B cell (primary cell): ENCODE data around the gene SNAP29. TPM values are rescaled to one million over a fixed set of nuclear protein-coding genes. Genes with fewer than 3 reads are reported as not detected.

Experiments
- ATAC-seq: fragments of 200-7000 bp; cut with Tn5 transposase; one replicate; pipeline ENCODE4 v1.10.0; 2021; ENCODE audit warnings: low read depth, mild to moderate bottlenecking, moderate number of reproducible peaks, moderate library complexity
- CTCF ChIA-PET: fragments of 350-600 bp; sonication (Branson Sonifier 250); formaldehyde crosslinking; loops from one replicate; lab custom pipeline; 2021; ENCODE audit warnings: antibody characterized with exemption, inconsistent platforms; lab: Charles Lee
- POLR2A ChIA-PET: fragments of 350-600 bp; sonication (Branson Sonifier 250); formaldehyde crosslinking; loops from one replicate; lab custom pipeline; 2021; ENCODE audit warnings: antibody characterized with exemption; lab: Charles Lee
- DNase-seq: peaks from one replicate; pipeline ENCODE4 v3.0.0; 2013
- H2AFZ ChIP-seq: 2 replicates; pipeline ENCODE4 v1.6.1; 2012; ENCODE audit warnings: mild to moderate bottlenecking, low read depth, low read length; ENCODE audit not compliant: insufficient read depth, poor library complexity, severe bottlenecking
- H3K27ac ChIP-seq, 2 donors: 1 replicate in 1 of 2; 2 replicates in 1 of 2; pipeline ENCODE4 v1.5.1; 2012 to 2013; ENCODE audit warnings: low read length in 2 of 2, mild to moderate bottlenecking in 2 of 2, moderate library complexity in 1 of 2
- H3K27me3 ChIP-seq, 4 experiments: fragments of 200-600 bp in 1 of 4; sonication (generic) in 1 of 4; replicated peaks in 1 of 4; 1 replicate in 2 of 4; 2 replicates in 2 of 4; pipeline versions ENCODE4 v1.6.1 to v1.7.0; 2013 to 2016; ENCODE audit warnings: low read length in 3 of 4, mild to moderate bottlenecking in 2 of 4, mixed read lengths in 1 of 4, moderate library complexity in 1 of 4; ENCODE audit not compliant: insufficient read depth in 4 of 4, control insufficient read depth in 3 of 4; ENCODE audit errors: control extremely low read depth in 1 of 4
- H3K36me3 ChIP-seq, 2 experiments: replicated peaks in 1 of 2; 1 replicate in 1 of 2; 2 replicates in 1 of 2; pipeline versions ENCODE4 v1.6.1 to v1.7.1; 2013; ENCODE audit warnings: low read length in 1 of 2; ENCODE audit not compliant: insufficient read depth in 2 of 2, control insufficient read depth in 1 of 2; ENCODE audit errors: control extremely low read depth in 1 of 2, extremely low read depth in 1 of 2
- H3K4me1 ChIP-seq, 2 donors: fragments of 200-600 bp in 1 of 2; sonication (generic) in 1 of 2; 1 replicate in 1 of 2; 2 replicates in 1 of 2; pipeline versions ENCODE4 v1.5.1 to v1.6.1; 2013 to 2017; ENCODE audit warnings: low read length in 2 of 2; ENCODE audit not compliant: control insufficient read depth in 2 of 2, insufficient read depth in 2 of 2
- H3K4me2 ChIP-seq: replicated peaks from 2 replicates; pipeline ENCODE3; 2012; ENCODE audit warnings: mild to moderate bottlenecking, low read depth, low read length; ENCODE audit not compliant: poor library complexity, severe bottlenecking
- H3K4me3 ChIP-seq, 5 experiments: fragments of 200-600 bp in 1 of 5; sonication (generic) in 1 of 5; 1 replicate in 3 of 5; 2 replicates in 2 of 5; pipeline versions ENCODE4 v1.5.1 to v1.7.0; 2011 to 2016; ENCODE audit warnings: low read length in 4 of 5, mild to moderate bottlenecking in 4 of 5, low read depth in 2 of 5, control low read depth in 1 of 5, moderate library complexity in 1 of 5; ENCODE audit not compliant: insufficient read depth in 1 of 5; ENCODE audit errors: control extremely low read depth in 1 of 5, extremely low read depth in 1 of 5
- H3K79me2 ChIP-seq: fragments of 200-600 bp; sonication (generic); one replicate; pipeline ENCODE4 v1.6.0; 2016; ENCODE audit warnings: low read length; ENCODE audit not compliant: control insufficient read depth, insufficient read depth
- H3K9ac ChIP-seq: fragments of 200-600 bp; sonication (generic); 2 replicates; pipeline ENCODE4 v1.6.1; 2017; ENCODE audit warnings: mild to moderate bottlenecking, low read length, moderate library complexity
- H3K9me3 ChIP-seq, 3 donors: one replicate each; pipeline versions ENCODE4 v1.6.1 to v1.7.1; 2013; ENCODE audit warnings: low read length in 2 of 3; ENCODE audit not compliant: control insufficient read depth in 2 of 3, insufficient read depth in 1 of 3; ENCODE audit errors: control extremely low read depth in 1 of 3
- H4K20me1 ChIP-seq: 2 replicates; pipeline ENCODE4 v1.6.0; 2012; ENCODE audit warnings: mild to moderate bottlenecking, low read length; ENCODE audit not compliant: insufficient read depth, control insufficient read depth, poor library complexity, severe bottlenecking
- H3K27ac Mint-ChIP-seq: one replicate; pipeline ENCODE4 v1.8.0; 2021; ENCODE audit warnings: mixed read lengths
- H3K27me3 Mint-ChIP-seq: one replicate; pipeline ENCODE4 v1.8.0; 2021; ENCODE audit warnings: mixed read lengths
- H3K4me1 Mint-ChIP-seq: one replicate; pipeline ENCODE4 v1.8.0; 2021; ENCODE audit warnings: mixed read lengths
- H3K4me3 Mint-ChIP-seq: one replicate; pipeline ENCODE4 v1.8.0; 2021; ENCODE audit warnings: mixed read lengths
- H3K9me3 Mint-ChIP-seq: one replicate; pipeline ENCODE4 v1.8.0; 2022; ENCODE audit warnings: mixed read lengths; ENCODE audit not compliant: insufficient read depth
- CTCF ChIP-seq: fragments of 200-600 bp; IDR thresholded peaks from one replicate; pipeline ENCODE4 v1.8.0; 2022; ENCODE audit warnings: antibody characterized with exemption, mild to moderate bottlenecking
- EZH2 ChIP-seq: IDR thresholded peaks from 2 replicates; pipeline ENCODE4 v1.6.1; 2012; ENCODE audit warnings: borderline replicate concordance, low read depth, mild to moderate bottlenecking, moderate library complexity, low read length; ENCODE audit not compliant: insufficient read depth, poor library complexity, severe bottlenecking
- WGBS: methylation state at CpG from one replicate; pipeline ENCODE4 v1.1.5; 2013; ENCODE audit warnings: missing lambda C conversion rate; ENCODE audit not compliant: insufficient coverage; 5-methylcytosine and 5-hydroxymethylcytosine counted together
- intact Hi-C: fragments of 100-400 bp; cut with micrococcal nuclease; formaldehyde crosslinking; loops from one replicate; pipeline ENCODE4 v1.10.0; 2022
- polyA plus RNA-seq: library from polyadenylated mRNA; depleted of rRNA; stranded (reverse); fragments of >200 nt; gene quantifications from 2 replicates; pipeline ENCODE4 v1.2.3, GENCODE V29; 2012
- total RNA-seq, 2 donors: library from RNA; stranded (reverse); fragments of 120-200 nt in 1 of 2; gene quantifications; 1 replicate in 1 of 2; 2 replicates in 1 of 2; pipeline versions ENCODE4 v1.2.3 to v1.2.4, GENCODE V29; 2013 to 2022

SNAP29 gene
- total and polyA plus RNA-seq, 2 donors (not counting 1 experiment from before 2014, with no cell fraction given), result 13.4 to 17.4 TPM

GRCh38 chr22:20834206-20834605 lies 24.6 kb upstream of the SNAP29 start:
- no peak for ATAC-seq
- Mint-ChIP-seq H3K9me3 (no peaks in the 10 kb centered on the region), H3K4me1 (peaks cover 19% of the 10 kb centered on the region), H3K27ac (no peak overlapping the region), H3K4me3 (no peak overlapping the region), H3K27me3 (no peaks in the 10 kb centered on the region)
- Histone ChIP-seq H2AFZ (no peak overlapping the region), H3K4me3 (no peak overlapping the region), H3K27ac (no peak overlapping the region), H4K20me1 (peaks cover 26% of the 10 kb centered on the region), H3K4me1 (peaks cover 6 to 7% of the 10 kb centered on the region in 2 donors), H3K9ac (no peak overlapping the region), H3K79me2 (peaks cover 46% of the 10 kb centered on the region), H3K9me3 (no peaks in the 10 kb centered on the region), H3K4me2 (no peak overlapping the region), H3K27me3 (no peaks in the 10 kb centered on the region), H3K36me3 (peaks cover 11 to 41% of the 10 kb centered on the region in 2 experiments)
- CTCF ChIA-PET, result no interaction called here
- POLR2A ChIA-PET, result no interaction called here
- DNase-seq, result no peak
- TF ChIP-seq EZH2 (no peak), CTCF (no peak)
- intact Hi-C loops, result no loop called here
- WGBS, result no CpG with 5 or more reads among the region's 3 CpGs

- ChIA-PET CTCF (interaction anchor here (0.5 kb wide), 1 partner anchor 57 kb away, joined by 3 read pairs; no protein-coding TSS in a partner anchor), POLR2A (interaction anchor here (0.5 kb wide), 1 partner anchor 391 kb away, joined by 9 read pairs; no protein-coding TSS in a partner anchor)
- intact Hi-C loops, result no loop called here
- Mint-ChIP-seq H3K4me1 (peaks cover 20% of the 10 kb centered on the region), H3K4me3 (no peak overlapping the region), H3K9me3 (no peaks in the 10 kb centered on the region), H3K27ac (no peak overlapping the region), H3K27me3 (no peaks in the 10 kb centered on the region)
- Histone ChIP-seq H3K27me3 (no peaks in the 10 kb centered on the region), H3K27ac (no peak overlapping the region), H3K4me1 (peaks cover 6 to 7% of the 10 kb centered on the region in 2 donors), H3K4me3 (no peak overlapping the region), H2AFZ (no peak overlapping the region), H4K20me1 (peaks cover 31% of the 10 kb centered on the region), H3K9ac (no peak overlapping the region), H3K36me3 (peaks cover 11 to 36% of the 10 kb centered on the region in 2 experiments), H3K79me2 (peaks cover 51% of the 10 kb centered on the region), H3K9me3 (no peaks in the 10 kb centered on the region), H3K4me2 (no peak overlapping the region)
- ATAC-seq, result no peak
- WGBS, result 95% methylated on average over 2 of the region's 3 CpGs
- no peak for DNase-seq
- TF ChIP-seq EZH2, result no peak
- no peak for TF ChIP-seq CTCF
These were observed 24.1 kb upstream of the SNAP29 start for GRCh38 chr22:20834725-20835124.
